Osteoblast (primary cell): ENCODE results near the gene FNDC3B. TPM values are rescaled to one million over a fixed set of nuclear protein-coding genes. Genes with fewer than 3 reads are reported as not detected.
A peak's percentile ranks its signal among the peaks of the same experiment; 100 is the strongest.

Experiments used
- DNase-seq: peaks from one replicate; pipeline ENCODE4 v3.0.0; 2011; ENCODE audit warnings: low spot score, mixed read lengths; ENCODE audit not compliant: insufficient read length; ENCODE audit errors: missing footprints
- H2AFZ ChIP-seq: 2 replicates; pipeline ENCODE4 v1.6.0; 2011; ENCODE audit warnings: mild to moderate bottlenecking, low read length
- H3K27ac ChIP-seq: 2 replicates; pipeline ENCODE4 v1.5.1; 2011; ENCODE audit warnings: mild to moderate bottlenecking, low read depth, low read length, moderate library complexity
- H3K27me3 ChIP-seq: 2 replicates; pipeline ENCODE4 v1.6.0; 2012; ENCODE audit warnings: mild to moderate bottlenecking, control low read depth, inconsistent platforms, low read length, moderate library complexity; ENCODE audit not compliant: insufficient read depth
- H3K36me3 ChIP-seq: 2 replicates; pipeline ENCODE4 v1.5.1; 2011; ENCODE audit warnings: mild to moderate bottlenecking, low read length, control low read depth, moderate library complexity; ENCODE audit not compliant: insufficient read depth
- H3K4me1 ChIP-seq: 2 replicates; pipeline ENCODE4 v1.5.1; 2011; ENCODE audit warnings: mild to moderate bottlenecking, low read length, control low read depth, moderate library complexity; ENCODE audit not compliant: insufficient read depth
- H3K4me2 ChIP-seq: 2 replicates; pipeline ENCODE4 v1.6.0; 2011; ENCODE audit warnings: mild to moderate bottlenecking, low read length; ENCODE audit not compliant: insufficient read depth
- H3K4me3 ChIP-seq: fragments of 200-600 bp; sonication (generic); 3 replicates; pipeline ENCODE4 v1.5.1; 2012; ENCODE audit warnings: mild to moderate bottlenecking, low read length, inconsistent platforms; ENCODE audit not compliant: insufficient read depth
- H3K79me2 ChIP-seq: 2 replicates; pipeline ENCODE4 v1.6.0; 2012; ENCODE audit warnings: mild to moderate bottlenecking, low read length, control low read depth, inconsistent platforms; ENCODE audit not compliant: insufficient read depth
- H3K9me3 ChIP-seq: 2 replicates; pipeline ENCODE4 v1.5.1; 2011; ENCODE audit warnings: low read depth, low read length, control low read depth
- H4K20me1 ChIP-seq: 2 replicates; pipeline ENCODE4 v1.6.0; 2012; ENCODE audit warnings: mild to moderate bottlenecking, low read length, control low read depth; ENCODE audit not compliant: insufficient read depth
- CTCF ChIP-seq: IDR thresholded peaks from 2 replicates; pipeline ENCODE4 v1.5.1; 2011; ENCODE audit warnings: mild to moderate bottlenecking, low read depth, low read length, moderate library complexity; ENCODE audit errors: extremely low read depth
- total RNA-seq: library from RNA; depleted of rRNA; stranded (reverse); fragments of >200 nt; gene quantifications from 2 replicates; pipeline ENCODE4 v1.2.3, GENCODE V29; 2012

Gene FNDC3B
- total RNA-seq, 1 donor: 179 TPM

GRCh38 chr3:172030181-172030580, 9.2 kb upstream of the FNDC3B start:
- Histone ChIP-seq H3K79me2 (no peaks in the 10 kb centered on the region), H3K4me3 (no peak overlapping the region), H3K4me1 (no peaks in the 10 kb centered on the region), H2AFZ (no peak overlapping the region), H3K27ac (no peak overlapping the region), H3K9me3 (no peaks in the 10 kb centered on the region), H4K20me1 (no peaks in the 10 kb centered on the region), H3K27me3 (no peaks in the 10 kb centered on the region), H3K4me2 (no peak overlapping the region), H3K36me3 (no peaks in the 10 kb centered on the region)
- no peak for DNase-seq
- TF ChIP-seq CTCF: no peak

- no peak for DNase-seq
Measured at GRCh38 chr3:172031996-172032395, 7.4 kb upstream of the FNDC3B start.

GRCh38 chr3:172033396-172033795, 6.0 kb upstream of the FNDC3B start:
- H3K79me2 ChIP-seq: no peaks in the 10 kb centered on the region
- H4K20me1 ChIP-seq: no peaks in the 10 kb centered on the region
- H3K4me1 ChIP-seq: peaks cover 2% of the 10 kb centered on the region
- no peaks in the 10 kb centered on the region for H3K9me3 ChIP-seq
- TF ChIP-seq CTCF: no peak
- H3K4me3 ChIP-seq: no peak overlapping the region
- no peak overlapping the region for H2AFZ ChIP-seq
- no peaks in the 10 kb centered on the region for H3K27me3 ChIP-seq
- no peaks in the 10 kb centered on the region for H3K36me3 ChIP-seq
- no peak for DNase-seq
- H3K4me2 ChIP-seq: no peak overlapping the region
- no peak overlapping the region for H3K27ac ChIP-seq

More at GRCh38 chr3:172031996-172032395, 7.4 kb upstream of the FNDC3B start:
- H3K4me2 ChIP-seq: no peak overlapping the region
- H3K4me3 ChIP-seq: no peak overlapping the region
- H2AFZ ChIP-seq: peak overlapping the region; percentile 43
- no peak overlapping the region for H3K27ac ChIP-seq
- no peaks in the 10 kb centered on the region for H3K9me3 ChIP-seq
- H3K79me2 ChIP-seq: no peaks in the 10 kb centered on the region
- no peaks in the 10 kb centered on the region for H4K20me1 ChIP-seq
- no peaks in the 10 kb centered on the region for H3K27me3 ChIP-seq
- no peaks in the 10 kb centered on the region for H3K4me1 ChIP-seq
- no peaks in the 10 kb centered on the region for H3K36me3 ChIP-seq
- TF ChIP-seq CTCF: no peak

GRCh38 chr3:172034786-172035685, 4.3 kb upstream of the FNDC3B start:
- DNase-seq: no peak
- H3K36me3 ChIP-seq: no peaks in the 10 kb centered on the region
- H2AFZ ChIP-seq: no peak overlapping the region
- H3K9me3 ChIP-seq: no peaks in the 10 kb centered on the region
- H3K4me1 ChIP-seq: peaks cover 11% of the 10 kb centered on the region
- TF ChIP-seq CTCF: peak; percentile 42
- H3K27me3 ChIP-seq: no peaks in the 10 kb centered on the region
- no peak overlapping the region for H3K27ac ChIP-seq
- H3K4me2 ChIP-seq: no peak overlapping the region
- H3K79me2 ChIP-seq: peaks cover 9% of the 10 kb centered on the region
- H3K4me3 ChIP-seq: no peak overlapping the region
- H4K20me1 ChIP-seq: no peaks in the 10 kb centered on the region
